Right lobe of liver (tissue), 6 donors: Measurements from ENCODE around the gene NDUFS6. TPM values are rescaled to one million over a fixed set of nuclear protein-coding genes. Genes with fewer than 3 reads are reported as not detected.

Experiments
- ATAC-seq, 4 donors: fragments of 200-7000 bp; cut with Tn5 transposase; one replicate each; pipeline ENCODE4 v1.9.1; 2020; ENCODE audit warnings: mild to moderate bottlenecking in 4 of 4, moderate library complexity in 4 of 4
- DNase-seq, 3 donors: peaks; one replicate each; pipeline ENCODE4 v3.0.0-alpha.2; 2020
- H3K27ac ChIP-seq, 3 donors: fragments of 200-600 bp; one replicate each; pipeline ENCODE4 v1.8.0; 2022
- H3K27me3 ChIP-seq, 2 donors: fragments of 200-600 bp; one replicate each; pipeline ENCODE4 v1.8.0; 2022
- H3K36me3 ChIP-seq, 4 donors: fragments of 200-600 bp; sonication (generic) in 1 of 4; one replicate each; pipeline versions ENCODE4 v1.5.1 to v1.8.0; 2017 to 2022; ENCODE audit warnings: control low read depth in 1 of 4
- H3K4me1 ChIP-seq, 4 donors: fragments of 200-600 bp; sonication (generic) in 1 of 4; one replicate each; pipeline versions ENCODE4 v1.5.1 to v1.8.0; 2017 to 2022; ENCODE audit warnings: control low read depth in 1 of 4
- H3K4me3 ChIP-seq, 3 donors: fragments of 200-600 bp; one replicate each; pipeline ENCODE4 v1.8.0; 2022
- H3K9me3 ChIP-seq, 4 donors: fragments of 200-600 bp; sonication (generic) in 1 of 4; one replicate each; pipeline versions ENCODE4 v1.5.1 to v1.8.0; 2017 to 2022; ENCODE audit warnings: control low read depth in 1 of 4
- CTCF ChIP-seq, 4 donors: fragments of 200-600 bp in 3 of 4; fragments of 450-650 bp in 1 of 4; IDR thresholded peaks; one replicate each; pipeline versions ENCODE4 v1.5.1 to v1.8.0; 2016 to 2022; ENCODE audit warnings: antibody characterized with exemption in 4 of 4, mild to moderate bottlenecking in 2 of 4
- POLR2A ChIP-seq: fragments of 450-650 bp; IDR thresholded peaks from one replicate; pipeline ENCODE4 v1.6.1; 2017; ENCODE audit warnings: antibody characterized with exemption, mild to moderate bottlenecking
- WGBS: methylation state at CpG from one replicate; pipeline ENCODE4 v1.1.6; 2018; ENCODE audit warnings: low coverage, low lambda C conversion rate; ENCODE audit not compliant: insufficient coverage; ENCODE audit errors: missing lambda C conversion rate; 5-methylcytosine and 5-hydroxymethylcytosine counted together
- intact Hi-C, 2 donors: fragments of 100-400 bp; cut with DNase I; formaldehyde crosslinking; loops; one replicate each; pipeline versions ENCODE4 v1.11.2 to v1.14.1; 2022
- total RNA-seq, 6 experiments: library from RNA; depleted of rRNA in 2 of 6; stranded (reverse); fragments of >200 nt in 2 of 6; fragmentation: NEBNext Ultra II Directional in 3 of 6; extraction: Animal tissue kit (Norgen Biotek cat#: 25700) in 3 of 6; gene quantifications; one replicate each; pipeline versions ENCODE4 v1.1.0 to v1.2.4, GENCODE V29; 2016 to 2023
- donor health status: DM: no; HTN: yes; CAD: no.
- donor health status: DM: no; HTN: no; CAD: no.
- donor health status: DM: no; HTN: no; CAD: no.
- donor health status: DM: no; HTN: yes; CAD: no.
- donor health status: DM: no; HTN: yes; CAD: no.

The NDUFS6 gene
- total RNA-seq, 6 experiments from 2014 or later: 16.5 to 57.5 (median 23.7) TPM

- TF ChIP-seq CTCF (IDR thresholded peaks at IDR 0.05) (no peak), POLR2A (no peak)
- DNase-seq (no peak), ATAC-seq (no peak)
- Histone ChIP-seq H3K27me3 (peaks cover 0 to 4% of the 10 kb centered on the region in 2 donors), H3K36me3 (no peaks in the 10 kb centered on the region), H3K9me3 (no peaks in the 10 kb centered on the region), H3K27ac (no peak overlapping the region), H3K4me3 (no peak overlapping the region), H3K4me1 (peaks cover 0 to 5% (median 0%) of the 10 kb centered on the region in 4 donors)
- WGBS: 43% methylated on average over 3 of the region's 3 CpGs
- intact Hi-C loops: no loop called here
Observed at GRCh38 chr5:1855075-1855474, 53.9 kb downstream of the NDUFS6 start.

- H3K27me3 ChIP-seq: peaks cover 0 to 4% of the 10 kb centered on the region in 2 donors
- intact Hi-C loops: no loop called here
- ATAC-seq: no peak
Observed at GRCh38 chr5:1855596-1855995, 54.4 kb downstream of the NDUFS6 start.

GRCh38 chr5:1856596-1857255, 55.5 kb downstream of the NDUFS6 start:
- WGBS: 94% methylated on average over 3 of the region's 49 CpGs

More at GRCh38 chr5:1855596-1855995, 54.4 kb downstream of the NDUFS6 start:
- 69% methylated on average over 9 of the region's 17 CpGs for WGBS
- Histone ChIP-seq H3K27ac (no peak overlapping the region), H3K36me3 (no peaks in the 10 kb centered on the region), H3K4me3 (no peak overlapping the region), H3K9me3 (no peaks in the 10 kb centered on the region), H3K4me1 (peaks cover 0 to 5% (median 0%) of the 10 kb centered on the region in 4 donors)
- TF ChIP-seq POLR2A (no peak), CTCF (IDR thresholded peaks at IDR 0.05) (no peak)
- DNase-seq: no peak

GRCh38 chr5:1857256-1857600, 56.0 kb downstream of the NDUFS6 start:
- no peak for DNase-seq
- TF ChIP-seq CTCF (IDR thresholded peaks at IDR 0.05) (no peak), POLR2A (no peak)
- ATAC-seq: no peak
- Histone ChIP-seq H3K36me3 (no peaks in the 10 kb centered on the region), H3K27ac (no peak overlapping the region), H3K27me3 (no peaks in the 10 kb centered on the region), H3K9me3 (no peaks in the 10 kb centered on the region), H3K4me3 (peak overlapping the region in 1 of 3 donors; percentile 42), H3K4me1 (peaks cover 0 to 5% (median 0%) of the 10 kb centered on the region in 4 donors)
- no CpG with 5 or more reads among the region's 32 CpGs for WGBS
- intact Hi-C loops: no loop called here

More at GRCh38 chr5:1856596-1857255, 55.5 kb downstream of the NDUFS6 start:
- H3K36me3 ChIP-seq: no peaks in the 10 kb centered on the region
- no peak overlapping the region for H3K27ac ChIP-seq
- DNase-seq (no peak), ATAC-seq (no peak)
- H3K9me3 ChIP-seq: no peaks in the 10 kb centered on the region
- intact Hi-C loops: no loop called here
- H3K4me1 ChIP-seq: peaks cover 0 to 5% (median 0%) of the 10 kb centered on the region in 4 donors
- no peaks in the 10 kb centered on the region for H3K27me3 ChIP-seq
- TF ChIP-seq CTCF (IDR thresholded peaks at IDR 0.05) (no peak), POLR2A (no peak)
- peak overlapping the region in 2 of 3 donors; percentile 26 to 42 for H3K4me3 ChIP-seq
